HFF-Myc (cell line): Measurements from ENCODE around the gene RNF167.

ENCODE experiments used
- DNase-seq: peaks from one replicate; pipeline ENCODE4 v3.0.0-alpha.2; 2011; ENCODE audit warnings: low read depth; ENCODE audit errors: extremely low read depth
- H3K4me3 ChIP-seq: replicated peaks from 2 replicates; pipeline ENCODE4 v1.5.1; 2011; ENCODE audit warnings: low read depth, mild to moderate bottlenecking, control low read depth, low read length
- TF ChIP-seq, protein P1 (sequence below): IDR thresholded peaks from 2 replicates; pipeline ENCODE4 v1.5.1; 2012; ENCODE audit warnings: mild to moderate bottlenecking, low read depth, low read length, control low read depth; ENCODE audit errors: missing control alignments

Gene RNF167

GRCh38 chr17:4939546-4939795 lies 597 bp upstream of the RNF167 start:
- TF ChIP-seq, protein P1, sequence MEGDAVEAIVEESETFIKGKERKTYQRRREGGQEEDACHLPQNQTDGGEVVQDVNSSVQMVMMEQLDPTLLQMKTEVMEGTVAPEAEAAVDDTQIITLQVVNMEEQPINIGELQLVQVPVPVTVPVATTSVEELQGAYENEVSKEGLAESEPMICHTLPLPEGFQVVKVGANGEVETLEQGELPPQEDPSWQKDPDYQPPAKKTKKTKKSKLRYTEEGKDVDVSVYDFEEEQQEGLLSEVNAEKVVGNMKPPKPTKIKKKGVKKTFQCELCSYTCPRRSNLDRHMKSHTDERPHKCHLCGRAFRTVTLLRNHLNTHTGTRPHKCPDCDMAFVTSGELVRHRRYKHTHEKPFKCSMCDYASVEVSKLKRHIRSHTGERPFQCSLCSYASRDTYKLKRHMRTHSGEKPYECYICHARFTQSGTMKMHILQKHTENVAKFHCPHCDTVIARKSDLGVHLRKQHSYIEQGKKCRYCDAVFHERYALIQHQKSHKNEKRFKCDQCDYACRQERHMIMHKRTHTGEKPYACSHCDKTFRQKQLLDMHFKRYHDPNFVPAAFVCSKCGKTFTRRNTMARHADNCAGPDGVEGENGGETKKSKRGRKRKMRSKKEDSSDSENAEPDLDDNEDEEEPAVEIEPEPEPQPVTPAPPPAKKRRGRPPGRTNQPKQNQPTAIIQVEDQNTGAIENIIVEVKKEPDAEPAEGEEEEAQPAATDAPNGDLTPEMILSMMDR: no peak
- peak overlapping the region; percentile 99 for H3K4me3 ChIP-seq
- DNase-seq: no peak

GRCh38 chr17:4940555-4941318 lies 669 bp downstream of the RNF167 start:
- no peak for DNase-seq
- peak overlapping the region; percentile 99 for H3K4me3 ChIP-seq

DNA sequence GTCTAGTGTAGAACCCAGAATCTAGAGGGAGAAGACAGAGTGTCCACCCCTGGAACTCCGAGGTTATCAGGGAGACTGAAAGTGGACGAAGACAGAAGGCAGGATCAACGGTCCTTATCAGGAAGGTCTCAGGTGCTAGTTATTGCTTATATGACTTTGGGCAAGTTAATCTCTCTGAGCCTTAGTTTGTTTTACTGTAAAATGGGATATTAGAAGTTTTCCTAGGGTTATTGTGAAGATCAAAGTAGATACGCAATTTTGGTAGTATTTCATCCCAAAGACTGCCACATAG lies 1.2 kb downstream of the RNF167 start:
- DNase-seq: no peak
- peak overlapping the region; percentile 99 for H3K4me3 ChIP-seq
- TF ChIP-seq, protein P1: no peak

More at GRCh38 chr17:4940555-4941318, 669 bp downstream of the RNF167 start:
- TF ChIP-seq, protein P1: no peak

GRCh38 chr17:4942760-4943508 lies 2.9 kb downstream of the RNF167 start:
- H3K4me3 ChIP-seq: no peak overlapping the region
- TF ChIP-seq, protein P1: no peak
- no peak for DNase-seq

DNA sequence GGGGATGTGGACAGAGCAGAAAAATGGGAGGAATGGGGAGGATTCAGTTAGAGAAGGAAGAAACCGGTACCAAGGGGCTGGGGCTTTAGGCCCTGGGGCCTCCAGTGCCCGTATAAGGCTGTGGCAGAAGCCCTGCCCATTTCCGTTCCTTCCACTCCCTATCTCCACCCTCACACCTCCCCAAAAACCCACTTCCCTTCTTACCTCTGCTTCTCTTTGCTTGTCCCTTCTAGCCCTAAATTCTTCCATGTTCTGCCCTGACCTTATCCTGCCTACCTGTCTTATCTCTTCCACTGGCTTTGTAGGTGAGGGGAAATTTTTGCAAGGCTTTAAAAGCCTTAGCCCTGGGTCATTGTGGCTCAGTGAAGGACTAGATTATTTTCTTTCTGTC lies 4.1 kb downstream of the RNF167 start:
- TF ChIP-seq, protein P1: no peak
- no peak for DNase-seq
- no peak overlapping the region for H3K4me3 ChIP-seq

DNA sequence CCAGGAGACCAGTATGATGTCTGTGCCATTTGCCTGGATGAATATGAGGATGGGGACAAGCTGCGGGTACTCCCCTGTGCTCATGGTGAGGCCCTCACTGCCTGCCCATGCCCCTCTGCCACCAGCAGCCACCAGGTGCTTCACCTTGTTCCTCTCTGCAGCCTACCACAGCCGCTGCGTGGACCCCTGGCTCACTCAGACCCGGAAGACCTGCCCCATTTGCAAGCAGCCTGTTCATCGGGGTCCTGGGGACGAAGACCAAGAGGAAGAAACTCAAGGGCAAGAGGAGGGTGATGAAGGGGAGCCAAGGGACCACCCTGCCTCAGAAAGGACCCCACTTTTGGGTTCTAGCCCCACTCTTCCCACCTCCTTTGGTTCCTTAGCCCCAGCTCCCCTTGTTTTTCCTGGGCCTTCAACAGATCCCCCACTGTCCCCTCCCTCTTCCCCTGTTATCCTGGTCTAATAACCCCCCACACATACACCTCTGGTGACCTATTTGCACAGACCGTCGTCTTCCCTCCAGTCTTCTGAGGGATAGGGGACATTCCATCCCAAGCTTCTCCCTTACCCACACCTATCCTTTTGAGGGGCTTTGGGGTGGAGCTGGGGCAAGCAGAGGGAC lies 4.6 kb downstream of the RNF167 start:
- TF ChIP-seq, protein P1: no peak
- no peak for DNase-seq
- peak overlapping the region; percentile 97 for H3K4me3 ChIP-seq
